H9 (cell line): ENCODE results near the gene CCDC158. TPM values are rescaled to one million over a fixed set of nuclear protein-coding genes. Genes with fewer than 3 reads are reported as not detected.

Source experiments
- DNase-seq: peaks from one replicate; pipeline ENCODE4 v3.0.0-alpha.2; 2017
- H2AFZ ChIP-seq: one replicate; pipeline ENCODE4 v1.6.1; 2013; ENCODE audit warnings: mild to moderate bottlenecking, low read length, control low read depth, moderate library complexity
- H2AK5ac ChIP-seq: 2 replicates; pipeline ENCODE4 v1.6.1; 2013; ENCODE audit warnings: low read length, control low read depth, mixed read lengths; ENCODE audit not compliant: insufficient read length
- H2BK120ac ChIP-seq: one replicate; pipeline ENCODE4 v1.6.1; 2013; ENCODE audit warnings: low read depth, mild to moderate bottlenecking, low read length, control low read depth, inconsistent platforms; ENCODE audit not compliant: poor library complexity, severe bottlenecking
- H2BK12ac ChIP-seq: 2 replicates; pipeline ENCODE4 v1.6.1; 2013; ENCODE audit warnings: low read length, control low read depth, mixed read lengths, low read depth; ENCODE audit not compliant: insufficient read length
- H2BK15ac ChIP-seq: 2 replicates; pipeline ENCODE4 v1.6.1; 2013; ENCODE audit warnings: low read depth, low read length, control low read depth
- H2BK20ac ChIP-seq: one replicate; pipeline ENCODE4 v1.6.1; 2013; ENCODE audit warnings: low read depth, mild to moderate bottlenecking, low read length, control low read depth, inconsistent platforms; ENCODE audit not compliant: poor library complexity, severe bottlenecking
- H2BK5ac ChIP-seq: 2 replicates; pipeline ENCODE4 v1.6.1; 2013; ENCODE audit warnings: low read length, control low read depth, mixed read lengths; ENCODE audit not compliant: insufficient read length
- H3K14ac ChIP-seq: 2 replicates; pipeline ENCODE4 v1.6.1; 2013; ENCODE audit warnings: low read length, control low read depth; ENCODE audit not compliant: insufficient read depth
- H3K18ac ChIP-seq: 2 replicates; pipeline ENCODE4 v1.6.1; 2013; ENCODE audit warnings: low read depth, mild to moderate bottlenecking, mixed read lengths, low read length, control low read depth; ENCODE audit not compliant: insufficient read length
- H3K23ac ChIP-seq: 2 replicates; pipeline ENCODE4 v1.6.1; 2013; ENCODE audit warnings: low read length, control low read depth, mixed read lengths, low read depth; ENCODE audit not compliant: insufficient read length
- H3K23me2 ChIP-seq: 2 replicates; pipeline ENCODE4 v1.6.1; 2013; ENCODE audit warnings: low read depth, mild to moderate bottlenecking, mixed read lengths, low read length, control low read depth; ENCODE audit not compliant: insufficient read length, poor library complexity, severe bottlenecking
- H3K27ac ChIP-seq: 2 replicates; pipeline ENCODE4 v1.5.1; 2013; ENCODE audit warnings: low read length, control low read depth, mixed read lengths, low read depth; ENCODE audit not compliant: insufficient read length
- H3K27me3 ChIP-seq: 2 replicates; pipeline ENCODE4 v1.6.1; 2013; ENCODE audit warnings: low read length, control low read depth, inconsistent platforms; ENCODE audit not compliant: insufficient read depth
- H3K4ac ChIP-seq: 2 replicates; pipeline ENCODE4 v1.6.1; 2013; ENCODE audit warnings: low read depth, mild to moderate bottlenecking, control low read depth, inconsistent platforms, low read length, moderate library complexity
- H3K4me1 ChIP-seq: 2 replicates; pipeline ENCODE4 v1.6.1; 2013; ENCODE audit warnings: low read length, control low read depth, inconsistent platforms; ENCODE audit not compliant: insufficient read depth
- H3K4me2 ChIP-seq: 2 replicates; pipeline ENCODE4 v1.6.1; 2013; ENCODE audit warnings: low read length, control low read depth, mixed read lengths; ENCODE audit not compliant: insufficient read length, insufficient read depth
- H3K56ac ChIP-seq: 2 replicates; pipeline ENCODE4 v1.6.1; 2013; ENCODE audit warnings: low read depth, mild to moderate bottlenecking, mixed read lengths, low read length, control low read depth; ENCODE audit not compliant: insufficient read length
- H3K79me1 ChIP-seq: 2 replicates; pipeline ENCODE4 v1.6.1; 2013; ENCODE audit warnings: low read depth, mild to moderate bottlenecking, moderate library complexity, low read length, control low read depth, inconsistent platforms; ENCODE audit not compliant: insufficient read depth, poor library complexity, severe bottlenecking
- H3K79me2 ChIP-seq: 2 replicates; pipeline ENCODE4 v1.6.1; 2013; ENCODE audit warnings: low read length, control low read depth, inconsistent platforms; ENCODE audit not compliant: insufficient read depth
- H3K9ac ChIP-seq: 2 replicates; pipeline ENCODE4 v1.6.1; 2013; ENCODE audit warnings: low read length, control low read depth, mixed read lengths; ENCODE audit not compliant: insufficient read length; ENCODE audit errors: extremely low read depth
- H3K9me3 ChIP-seq: one replicate; pipeline ENCODE4 v1.6.1; 2013; ENCODE audit warnings: low read depth, low read length, inconsistent platforms; ENCODE audit not compliant: control insufficient read depth
- H3T11ph ChIP-seq: one replicate; pipeline ENCODE4 v1.6.1; 2013; ENCODE audit warnings: mild to moderate bottlenecking, low read length, control low read depth, inconsistent platforms
- H4K20me1 ChIP-seq: one replicate; pipeline ENCODE4 v1.6.1; 2013; ENCODE audit not compliant: control insufficient read depth, insufficient read length, insufficient read depth
- H4K5ac ChIP-seq: 2 replicates; pipeline ENCODE4 v1.6.1; 2013; ENCODE audit warnings: low read depth, mild to moderate bottlenecking, mixed read lengths, low read length, control low read depth; ENCODE audit not compliant: insufficient read length
- H4K8ac ChIP-seq: replicated peaks from 2 replicates; pipeline ENCODE4 v1.6.1; 2013; ENCODE audit warnings: low read length, control low read depth, mixed read lengths, low read depth; ENCODE audit not compliant: insufficient read length
- H4K91ac ChIP-seq: 2 replicates; pipeline ENCODE4 v1.6.1; 2013; ENCODE audit warnings: low read depth, mild to moderate bottlenecking, moderate library complexity, mixed read lengths, low read length, control low read depth; ENCODE audit not compliant: insufficient read length
- H3K27ac Mint-ChIP-seq, 3 experiments: 2 replicates in 2 of 3; 3 replicates in 1 of 3; pipeline ENCODE4 v1.8.0; 2020 to 2021; ENCODE audit warnings: mixed read lengths in 3 of 3, mild to moderate bottlenecking in 1 of 3, moderate library complexity in 1 of 3
- H3K27me3 Mint-ChIP-seq: 2 replicates; pipeline ENCODE4 v1.8.0; 2021; ENCODE audit warnings: low read depth, mild to moderate bottlenecking, moderate library complexity, mixed read lengths
- H3K36me3 Mint-ChIP-seq, 3 experiments: 2 replicates in 2 of 3; 3 replicates in 1 of 3; pipeline ENCODE4 v1.8.0; 2020 to 2021; ENCODE audit warnings: low read depth in 3 of 3, mixed read lengths in 3 of 3; ENCODE audit not compliant: insufficient read depth in 1 of 3
- H3K4me1 Mint-ChIP-seq, 2 experiments: 2 replicates each; pipeline ENCODE4 v1.8.0; 2020; ENCODE audit warnings: mixed read lengths in 2 of 2
- H3K4me3 Mint-ChIP-seq, 2 experiments: 2 replicates in 1 of 2; 3 replicates in 1 of 2; pipeline ENCODE4 v1.8.0; 2020 to 2021; ENCODE audit warnings: mild to moderate bottlenecking in 2 of 2, mixed read lengths in 2 of 2, moderate library complexity in 1 of 2
- H3K9me3 Mint-ChIP-seq, 2 experiments: 2 replicates in 1 of 2; 3 replicates in 1 of 2; pipeline ENCODE4 v1.8.0; 2020; ENCODE audit warnings: mild to moderate bottlenecking in 2 of 2, mixed read lengths in 2 of 2, moderate library complexity in 1 of 2
- WGBS: extraction: QIAGEN DNeasy Blood & Tissue Kit; methylation state at CpG from one replicate; pipeline ENCODE4 v1.1.7; 2013; ENCODE audit warnings: missing lambda C conversion rate, low lambda C conversion rate, mixed read lengths; ENCODE audit not compliant: insufficient read length; ENCODE audit errors: extremely low coverage; 5-methylcytosine and 5-hydroxymethylcytosine counted together
- total RNA-seq: library from RNA; stranded (reverse); gene quantifications from 2 replicates; pipeline ENCODE4 v1.2.1, GENCODE V29; 2021
- TF ChIP-seq, protein P1 (sequence below): fragments of 200-600 bp; sonication (generic); conservative IDR thresholded peaks from 3 replicates; pipeline ENCODE4 v1.8.0; 2021; ENCODE audit warnings: antibody characterized with exemption, mild to moderate bottlenecking

Gene CCDC158
- total RNA-seq, 1 experiment from 2014 or later, result not detected

DNA sequence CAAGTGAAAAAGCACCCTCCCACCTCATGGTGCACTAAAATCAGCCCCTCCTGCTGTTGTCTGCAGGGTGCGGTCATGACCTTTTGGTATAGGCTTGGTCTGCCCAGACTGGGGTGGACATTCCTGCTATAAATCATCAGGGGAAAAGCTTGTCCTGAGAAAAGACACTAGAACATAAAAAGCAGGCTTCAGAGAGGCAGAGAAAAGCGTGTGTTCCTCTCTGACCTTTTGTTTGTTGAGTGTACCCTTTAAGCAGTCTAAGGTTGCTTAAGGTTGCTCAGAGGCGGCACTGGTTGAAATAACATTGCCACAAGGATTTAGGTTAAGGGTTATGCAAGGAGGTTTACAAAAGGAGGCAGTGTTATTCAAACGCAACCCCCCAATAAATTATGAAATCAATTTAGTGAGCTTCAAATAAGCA is 43.5 kb downstream of the CCDC158 start:
- no peak overlapping the region for H2AK5ac ChIP-seq
- TF ChIP-seq, protein P1, sequence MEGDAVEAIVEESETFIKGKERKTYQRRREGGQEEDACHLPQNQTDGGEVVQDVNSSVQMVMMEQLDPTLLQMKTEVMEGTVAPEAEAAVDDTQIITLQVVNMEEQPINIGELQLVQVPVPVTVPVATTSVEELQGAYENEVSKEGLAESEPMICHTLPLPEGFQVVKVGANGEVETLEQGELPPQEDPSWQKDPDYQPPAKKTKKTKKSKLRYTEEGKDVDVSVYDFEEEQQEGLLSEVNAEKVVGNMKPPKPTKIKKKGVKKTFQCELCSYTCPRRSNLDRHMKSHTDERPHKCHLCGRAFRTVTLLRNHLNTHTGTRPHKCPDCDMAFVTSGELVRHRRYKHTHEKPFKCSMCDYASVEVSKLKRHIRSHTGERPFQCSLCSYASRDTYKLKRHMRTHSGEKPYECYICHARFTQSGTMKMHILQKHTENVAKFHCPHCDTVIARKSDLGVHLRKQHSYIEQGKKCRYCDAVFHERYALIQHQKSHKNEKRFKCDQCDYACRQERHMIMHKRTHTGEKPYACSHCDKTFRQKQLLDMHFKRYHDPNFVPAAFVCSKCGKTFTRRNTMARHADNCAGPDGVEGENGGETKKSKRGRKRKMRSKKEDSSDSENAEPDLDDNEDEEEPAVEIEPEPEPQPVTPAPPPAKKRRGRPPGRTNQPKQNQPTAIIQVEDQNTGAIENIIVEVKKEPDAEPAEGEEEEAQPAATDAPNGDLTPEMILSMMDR, result no peak
- WGBS, result no CpG with 5 or more reads among the region's 4 CpGs
- H3K27me3 Mint-ChIP-seq, result no peaks in the 10 kb centered on the region
- no peak overlapping the region for H3K18ac ChIP-seq
- no peak overlapping the region for H3K14ac ChIP-seq
- no peak overlapping the region for H3K4me3 Mint-ChIP-seq
- H2BK5ac ChIP-seq, result no peak overlapping the region
- H2BK12ac ChIP-seq, result no peak overlapping the region
- H3K4me1 Mint-ChIP-seq, result peaks cover 33 to 35% of the 10 kb centered on the region in 2 experiments
- no peak overlapping the region; a peak in 1 of 7 replicates for H3K27ac Mint-ChIP-seq
- H3K4ac ChIP-seq, result no peak overlapping the region
- H3K4me2 ChIP-seq, result no peak overlapping the region
- no peak overlapping the region for H2BK120ac ChIP-seq
- H3T11ph ChIP-seq, result no peak overlapping the region
- H4K8ac ChIP-seq, result no peak overlapping the region
- H3K79me1 ChIP-seq, result no peaks in the 10 kb centered on the region
- H4K20me1 ChIP-seq, result no peaks in the 10 kb centered on the region
- peaks cover 10 to 14% (median 13%) of the 10 kb centered on the region in 3 experiments for H3K36me3 Mint-ChIP-seq
- H3K79me2 ChIP-seq, result no peaks in the 10 kb centered on the region
- no peaks in the 10 kb centered on the region for H3K23me2 ChIP-seq
- peaks cover 20 to 21% of the 10 kb centered on the region in 2 experiments for H3K9me3 Mint-ChIP-seq
- peaks cover 4% of the 10 kb centered on the region; the same call in 1 of the 2 replicates for H3K4me1 ChIP-seq
- H3K27ac ChIP-seq, result no peak overlapping the region
- no peak overlapping the region for H3K23ac ChIP-seq
- H4K91ac ChIP-seq, result no peak overlapping the region
- no peak overlapping the region for H3K56ac ChIP-seq
- no peak overlapping the region for H4K5ac ChIP-seq
- no peak for DNase-seq
- no peak overlapping the region for H3K9ac ChIP-seq
- H2BK15ac ChIP-seq, result no peak overlapping the region
- no peaks in the 10 kb centered on the region for H3K9me3 ChIP-seq
- no peaks in the 10 kb centered on the region for H3K27me3 ChIP-seq
- no peak overlapping the region for H2AFZ ChIP-seq
- H2BK20ac ChIP-seq, result no peak overlapping the region
